SW 1271 (cell line): ENCODE measurements around the gene SPATA12.

Source experiments
- DNase-seq, 2 experiments: peaks; one replicate each; lab custom pipeline; 2025; lab: John Stamatoyannopoulos, UW

The SPATA12 gene

DNA sequence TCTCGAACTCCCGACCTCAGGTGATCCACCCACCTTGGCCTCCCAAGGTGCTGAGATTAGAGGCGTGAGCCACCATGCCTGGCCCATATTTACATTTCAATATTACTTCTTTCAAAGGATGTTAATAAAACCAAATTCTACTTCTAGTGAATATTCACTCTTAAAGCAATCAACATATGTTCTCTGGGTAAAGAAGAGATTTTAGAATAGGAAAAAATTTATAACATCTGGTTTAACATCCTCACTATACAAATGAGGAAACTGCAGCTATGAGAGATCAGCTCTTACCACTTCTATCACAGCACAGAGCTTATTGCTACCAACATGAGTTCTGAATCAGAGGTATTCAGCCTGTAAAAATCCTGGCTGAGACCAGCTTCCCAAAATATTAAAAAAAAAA is 56.0 kb downstream of the SPATA12 start:
- DNase-seq: no peak

DNA sequence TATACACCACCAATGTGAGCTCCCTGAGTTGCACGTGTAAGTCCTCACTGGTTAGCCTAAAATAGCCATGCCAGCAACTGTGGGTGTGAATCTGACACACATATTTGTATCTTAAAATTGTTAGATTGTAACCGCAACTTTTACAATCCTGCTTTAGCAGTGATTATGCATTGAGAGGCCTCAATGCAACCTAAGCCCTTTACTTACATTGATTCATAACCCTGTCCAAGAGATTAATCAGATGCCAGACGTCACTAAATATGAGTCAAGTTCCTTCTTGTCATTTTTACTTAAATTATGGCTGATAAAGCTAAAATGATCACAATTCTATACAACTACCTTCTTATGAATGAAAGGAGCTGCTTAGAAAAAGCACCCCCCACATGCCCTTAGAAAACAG is 57.8 kb downstream of the SPATA12 start:
- DNase-seq: no peak

DNA sequence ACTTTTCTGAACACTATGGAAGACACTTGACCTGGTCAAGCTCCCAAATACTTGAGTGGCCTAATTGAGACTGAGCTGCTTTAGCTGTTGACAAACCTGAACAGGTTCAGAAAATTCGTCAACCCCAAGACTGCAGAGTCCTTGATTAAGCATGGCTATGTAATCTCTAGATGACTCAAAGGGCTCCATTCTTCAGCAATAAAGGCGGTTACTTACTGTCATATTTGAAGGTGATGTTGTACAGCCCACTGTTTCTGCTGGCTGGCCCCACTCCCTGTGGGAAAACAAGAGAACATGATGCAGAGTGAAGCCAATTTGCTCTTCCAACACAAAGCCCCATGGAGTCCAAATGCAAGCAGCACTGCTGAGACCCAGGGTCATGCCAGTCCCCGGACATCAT is 59.6 kb downstream of the SPATA12 start:
- DNase-seq: no peak

DNA sequence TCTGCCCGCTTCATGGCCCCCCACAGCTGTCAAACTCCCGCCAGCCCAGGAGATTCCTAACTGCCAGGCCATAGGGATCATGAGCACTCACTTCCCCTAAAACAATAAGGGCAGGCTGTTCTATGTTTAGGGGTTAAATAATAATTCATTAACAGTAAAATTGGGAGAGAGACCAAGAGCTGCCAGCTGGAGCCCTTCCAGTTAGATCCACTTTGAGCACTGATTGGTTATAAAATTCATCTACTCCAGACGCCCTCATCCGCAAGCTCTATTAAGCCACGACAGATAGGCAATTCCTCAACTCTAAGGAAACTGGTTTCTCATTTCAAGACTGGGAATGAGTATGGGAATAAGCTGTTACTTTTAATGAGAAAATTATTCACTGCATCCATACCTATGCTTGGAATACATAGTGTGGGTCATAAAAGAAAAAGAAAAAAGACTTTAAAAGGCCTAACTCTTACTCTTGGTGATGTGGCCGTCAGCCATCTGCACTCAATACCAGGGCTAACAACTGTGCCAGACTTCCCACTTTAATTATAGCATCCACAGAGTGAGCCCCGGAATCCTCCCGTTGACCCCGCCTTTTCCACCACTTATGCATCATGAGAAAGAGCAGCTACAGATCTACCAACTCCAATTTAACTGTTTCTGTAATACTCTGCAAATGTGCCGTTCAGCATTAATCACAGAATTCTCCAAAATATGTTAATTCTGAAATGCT is 60.1 kb downstream of the SPATA12 start:
- no peak for DNase-seq
